ENCODE measurements around the gene BICD1. TPM values are rescaled to one million over a fixed set of nuclear protein-coding genes. Genes with fewer than 3 reads are reported as not detected.

BICD1 gene
- total and polyA plus RNA-seq, 2 donors (not counting 1 experiment from before 2014, with no cell fraction given): 15.2 to 93.5 TPM

DNA sequence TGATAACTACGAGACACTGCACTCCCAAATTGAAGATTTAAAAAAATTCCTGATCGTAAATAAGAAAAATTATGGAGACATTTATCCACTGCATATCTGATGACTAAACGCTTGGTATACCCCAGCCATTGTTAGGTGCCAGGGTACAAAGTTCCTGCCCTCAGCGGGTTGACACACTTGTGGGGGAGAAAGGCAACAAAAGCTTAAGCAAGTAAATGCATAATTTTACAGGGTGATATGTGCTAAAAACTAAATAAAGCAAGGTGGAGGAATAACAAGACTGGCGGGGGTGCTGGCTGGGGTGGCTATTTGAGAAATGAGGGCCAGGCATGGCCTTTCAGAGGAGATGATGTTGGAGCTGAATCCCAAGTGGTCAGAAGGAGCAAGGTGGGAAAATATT lies 25.0 kb downstream of the BICD1 start:
- intact Hi-C loops (cut with micrococcal nuclease): loop anchor here (10.0 kb wide), 5 partner anchors 167 to 807 kb away; partner anchors contain the start of genes DNM1L and SINHCAF
- Mint-ChIP-seq H3K27me3 (no peaks in the 10 kb centered on the region), H3K27ac (peak overlapping the region; percentile 55), H3K4me3 (no peak overlapping the region), H3K9me3 (ENCODE audit: insufficient read depth) (no peaks in the 10 kb centered on the region), H3K4me1 (peaks cover 36% of the 10 kb centered on the region)
- no peaks in the 10 kb centered on the region for H4K20me1 ChIP-seq (ENCODE audit: control insufficient read depth, insufficient read depth, low read length, poor library complexity, severe bottlenecking)
- H3K9ac ChIP-seq (ENCODE audit: low read length): no peak overlapping the region
- H3K27me3 ChIP-seq (replicated peaks in 1 of 4; ENCODE audit: control extremely low read depth in 1 of 4, control insufficient read depth in 3 of 4, insufficient read depth in 4 of 4, low read length in 3 of 4): no peaks in the 10 kb centered on the region
- no peak overlapping the region for H3K27ac ChIP-seq (ENCODE audit: low read length in 2 of 2)
- TF ChIP-seq EZH2 (IDR thresholded peaks at IDR 0.05; ENCODE audit: borderline replicate concordance, insufficient read depth, low read depth, low read length, poor library complexity, severe bottlenecking): no peak
- TF ChIP-seq, protein P1, sequence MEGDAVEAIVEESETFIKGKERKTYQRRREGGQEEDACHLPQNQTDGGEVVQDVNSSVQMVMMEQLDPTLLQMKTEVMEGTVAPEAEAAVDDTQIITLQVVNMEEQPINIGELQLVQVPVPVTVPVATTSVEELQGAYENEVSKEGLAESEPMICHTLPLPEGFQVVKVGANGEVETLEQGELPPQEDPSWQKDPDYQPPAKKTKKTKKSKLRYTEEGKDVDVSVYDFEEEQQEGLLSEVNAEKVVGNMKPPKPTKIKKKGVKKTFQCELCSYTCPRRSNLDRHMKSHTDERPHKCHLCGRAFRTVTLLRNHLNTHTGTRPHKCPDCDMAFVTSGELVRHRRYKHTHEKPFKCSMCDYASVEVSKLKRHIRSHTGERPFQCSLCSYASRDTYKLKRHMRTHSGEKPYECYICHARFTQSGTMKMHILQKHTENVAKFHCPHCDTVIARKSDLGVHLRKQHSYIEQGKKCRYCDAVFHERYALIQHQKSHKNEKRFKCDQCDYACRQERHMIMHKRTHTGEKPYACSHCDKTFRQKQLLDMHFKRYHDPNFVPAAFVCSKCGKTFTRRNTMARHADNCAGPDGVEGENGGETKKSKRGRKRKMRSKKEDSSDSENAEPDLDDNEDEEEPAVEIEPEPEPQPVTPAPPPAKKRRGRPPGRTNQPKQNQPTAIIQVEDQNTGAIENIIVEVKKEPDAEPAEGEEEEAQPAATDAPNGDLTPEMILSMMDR (IDR thresholded peaks at IDR 0.05): no peak
- H3K9me3 ChIP-seq (ENCODE audit: control extremely low read depth in 1 of 3, control insufficient read depth in 2 of 3, insufficient read depth in 1 of 3, low read length in 2 of 3): no peaks in the 10 kb centered on the region
- no peak overlapping the region for H2AFZ ChIP-seq (ENCODE audit: insufficient read depth, low read depth, low read length, poor library complexity, severe bottlenecking)
- ChIA-PET CTCF (no interaction called here), POLR2A (interaction anchor here (0.7 kb wide), 3 partner anchors 21 to 162 kb away, joined by 4 read pairs; no protein-coding TSS in a partner anchor)
- H3K4me1 ChIP-seq (ENCODE audit: control insufficient read depth in 2 of 2, insufficient read depth in 2 of 2, low read length in 2 of 2): peaks cover 9 to 11% of the 10 kb centered on the region in 2 donors
- no peaks in the 10 kb centered on the region for H3K36me3 ChIP-seq (replicated peaks in 1 of 2; ENCODE audit: control extremely low read depth in 1 of 2, control insufficient read depth in 1 of 2, extremely low read depth in 1 of 2, insufficient read depth in 2 of 2, low read length in 1 of 2)
- no peak overlapping the region for H3K4me3 ChIP-seq (ENCODE audit: control extremely low read depth in 1 of 5, extremely low read depth in 1 of 5, insufficient read depth in 1 of 5, low read depth in 2 of 5, low read length in 4 of 5)
- peaks cover 41% of the 10 kb centered on the region for H3K79me2 ChIP-seq (ENCODE audit: control insufficient read depth, insufficient read depth, low read length)
- 93% methylated on average over 2 of the region's 5 CpGs for WGBS (ENCODE audit: insufficient coverage)
- H3K4me2 ChIP-seq (replicated peaks; ENCODE audit: low read depth, low read length, poor library complexity, severe bottlenecking): no peak overlapping the region
- no peak for ATAC-seq (ENCODE audit: low read depth)
- no peak for DNase-seq

DNA sequence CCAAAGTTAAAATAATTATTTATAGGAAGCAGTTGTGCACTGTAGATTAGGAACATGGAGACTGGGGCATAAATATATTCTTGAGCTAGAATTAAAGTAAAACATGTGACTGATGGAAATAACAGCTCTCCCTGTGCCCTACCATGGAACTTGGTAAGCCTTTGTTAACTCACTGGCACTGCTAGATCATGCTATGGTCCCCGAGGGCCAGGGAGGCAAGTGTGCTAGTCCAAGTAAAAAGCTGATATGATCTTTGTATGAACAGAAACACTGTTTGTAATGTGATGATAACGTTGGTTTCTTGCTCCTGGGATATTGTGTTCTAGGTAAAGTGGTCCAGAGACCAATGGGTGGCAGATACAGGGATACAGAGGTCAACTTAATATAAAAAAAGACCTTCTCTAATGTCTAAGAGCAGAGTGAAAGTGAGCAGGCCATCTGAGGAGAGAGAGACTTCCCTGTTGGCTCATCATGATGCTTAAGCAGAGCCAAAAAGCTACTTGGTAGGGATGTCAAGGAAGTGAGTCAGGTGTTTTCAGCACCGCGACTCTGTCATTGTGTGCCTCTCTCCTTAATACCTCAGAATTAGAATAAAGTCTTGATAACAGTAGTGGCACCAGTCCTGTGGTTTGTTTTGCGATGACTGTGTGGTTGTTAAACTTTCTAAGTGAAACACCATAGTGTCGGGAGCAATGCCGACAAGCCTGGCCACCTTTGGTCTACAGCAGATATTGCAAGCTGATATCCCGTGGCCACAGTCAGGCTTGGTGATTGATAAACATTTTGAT lies 27.6 kb downstream of the BICD1 start:
- POLR2A ChIA-PET: interaction anchor here (0.6 to 1.2 kb wide), 4 partner anchors 69 to 475 kb away, joined by 3 read pairs; partner anchors contain the start of gene ETFBKMT
- H3K9me3 ChIP-seq (ENCODE audit: control extremely low read depth in 1 of 3, control insufficient read depth in 2 of 3, insufficient read depth in 1 of 3, low read length in 2 of 3): no peaks in the 10 kb centered on the region
- H2AFZ ChIP-seq (ENCODE audit: insufficient read depth, low read depth, low read length, poor library complexity, severe bottlenecking): peak overlapping the region; percentile 79
- TF ChIP-seq, protein P1 (IDR thresholded peaks at IDR 0.05): peak; percentile 36
- no peak for TF ChIP-seq EZH2 (IDR thresholded peaks at IDR 0.05; ENCODE audit: borderline replicate concordance, insufficient read depth, low read depth, low read length, poor library complexity, severe bottlenecking)
- H3K27me3 ChIP-seq (replicated peaks in 1 of 4; ENCODE audit: control extremely low read depth in 1 of 4, control insufficient read depth in 3 of 4, insufficient read depth in 4 of 4, low read length in 3 of 4): no peaks in the 10 kb centered on the region
- H3K4me1 ChIP-seq (ENCODE audit: control insufficient read depth in 2 of 2, insufficient read depth in 2 of 2, low read length in 2 of 2): peaks cover 18 to 25% of the 10 kb centered on the region in 2 donors
- peak overlapping the region in 3 of 5 experiments; percentile 9 to 38 (median 22) for H3K4me3 ChIP-seq (ENCODE audit: control extremely low read depth in 1 of 5, extremely low read depth in 1 of 5, insufficient read depth in 1 of 5, low read depth in 2 of 5, low read length in 4 of 5)
- 18% methylated on average over 3 of the region's 8 CpGs for whole genome bisulfite sequencing (ENCODE audit: insufficient coverage)
- H3K9ac ChIP-seq (ENCODE audit: low read length): peak overlapping the region; percentile 56
- H3K79me2 ChIP-seq (ENCODE audit: control insufficient read depth, insufficient read depth, low read length): peaks cover 48% of the 10 kb centered on the region
- CTCF ChIA-PET: interaction anchor here (0.7 to 2.1 kb wide), 7 partner anchors 13 to 573 kb away, joined by 3 to 5 read pairs (median 3); no protein-coding TSS in a partner anchor
- Mint-ChIP-seq H3K4me3 (peak overlapping the region; percentile 65), H3K27me3 (no peaks in the 10 kb centered on the region), H3K4me1 (peaks cover 39% of the 10 kb centered on the region), H3K27ac (peak overlapping the region; percentile 83), H3K9me3 (ENCODE audit: insufficient read depth) (no peaks in the 10 kb centered on the region)
- peak; percentile 48 for ATAC-seq (ENCODE audit: low read depth)
- no peaks in the 10 kb centered on the region for H3K36me3 ChIP-seq (replicated peaks in 1 of 2; ENCODE audit: control extremely low read depth in 1 of 2, control insufficient read depth in 1 of 2, extremely low read depth in 1 of 2, insufficient read depth in 2 of 2, low read length in 1 of 2)
- peak overlapping the region; percentile 69 for H3K4me2 ChIP-seq (replicated peaks; ENCODE audit: low read depth, low read length, poor library complexity, severe bottlenecking)
- H4K20me1 ChIP-seq (ENCODE audit: control insufficient read depth, insufficient read depth, low read length, poor library complexity, severe bottlenecking): no peaks in the 10 kb centered on the region
- peak; percentile 67 for DNase-seq
- H3K27ac ChIP-seq (ENCODE audit: low read length in 2 of 2): peak overlapping the region; percentile 35 to 83
- intact Hi-C loops (cut with micrococcal nuclease): loop anchor here (10.0 kb wide), 5 partner anchors 169 to 809 kb away; partner anchors contain the start of genes DNM1L and SINHCAF
